Ramos (cell line): Measurements from ENCODE around the gene SEMA4G.

Experiments
- in situ Hi-C: fragments of 300-500 bp; cut with MboI; formaldehyde crosslinking; loops from one replicate; pipeline ENCODE4 v1.14.3; 2022; ENCODE audit warnings: low sequenced_read_pairs; ENCODE audit not compliant: unreplicated experiment

SEMA4G gene, protein sequence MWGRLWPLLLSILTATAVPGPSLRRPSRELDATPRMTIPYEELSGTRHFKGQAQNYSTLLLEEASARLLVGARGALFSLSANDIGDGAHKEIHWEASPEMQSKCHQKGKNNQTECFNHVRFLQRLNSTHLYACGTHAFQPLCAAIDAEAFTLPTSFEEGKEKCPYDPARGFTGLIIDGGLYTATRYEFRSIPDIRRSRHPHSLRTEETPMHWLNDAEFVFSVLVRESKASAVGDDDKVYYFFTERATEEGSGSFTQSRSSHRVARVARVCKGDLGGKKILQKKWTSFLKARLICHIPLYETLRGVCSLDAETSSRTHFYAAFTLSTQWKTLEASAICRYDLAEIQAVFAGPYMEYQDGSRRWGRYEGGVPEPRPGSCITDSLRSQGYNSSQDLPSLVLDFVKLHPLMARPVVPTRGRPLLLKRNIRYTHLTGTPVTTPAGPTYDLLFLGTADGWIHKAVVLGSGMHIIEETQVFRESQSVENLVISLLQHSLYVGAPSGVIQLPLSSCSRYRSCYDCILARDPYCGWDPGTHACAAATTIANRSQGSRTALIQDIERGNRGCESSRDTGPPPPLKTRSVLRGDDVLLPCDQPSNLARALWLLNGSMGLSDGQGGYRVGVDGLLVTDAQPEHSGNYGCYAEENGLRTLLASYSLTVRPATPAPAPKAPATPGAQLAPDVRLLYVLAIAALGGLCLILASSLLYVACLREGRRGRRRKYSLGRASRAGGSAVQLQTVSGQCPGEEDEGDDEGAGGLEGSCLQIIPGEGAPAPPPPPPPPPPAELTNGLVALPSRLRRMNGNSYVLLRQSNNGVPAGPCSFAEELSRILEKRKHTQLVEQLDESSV

DNA sequence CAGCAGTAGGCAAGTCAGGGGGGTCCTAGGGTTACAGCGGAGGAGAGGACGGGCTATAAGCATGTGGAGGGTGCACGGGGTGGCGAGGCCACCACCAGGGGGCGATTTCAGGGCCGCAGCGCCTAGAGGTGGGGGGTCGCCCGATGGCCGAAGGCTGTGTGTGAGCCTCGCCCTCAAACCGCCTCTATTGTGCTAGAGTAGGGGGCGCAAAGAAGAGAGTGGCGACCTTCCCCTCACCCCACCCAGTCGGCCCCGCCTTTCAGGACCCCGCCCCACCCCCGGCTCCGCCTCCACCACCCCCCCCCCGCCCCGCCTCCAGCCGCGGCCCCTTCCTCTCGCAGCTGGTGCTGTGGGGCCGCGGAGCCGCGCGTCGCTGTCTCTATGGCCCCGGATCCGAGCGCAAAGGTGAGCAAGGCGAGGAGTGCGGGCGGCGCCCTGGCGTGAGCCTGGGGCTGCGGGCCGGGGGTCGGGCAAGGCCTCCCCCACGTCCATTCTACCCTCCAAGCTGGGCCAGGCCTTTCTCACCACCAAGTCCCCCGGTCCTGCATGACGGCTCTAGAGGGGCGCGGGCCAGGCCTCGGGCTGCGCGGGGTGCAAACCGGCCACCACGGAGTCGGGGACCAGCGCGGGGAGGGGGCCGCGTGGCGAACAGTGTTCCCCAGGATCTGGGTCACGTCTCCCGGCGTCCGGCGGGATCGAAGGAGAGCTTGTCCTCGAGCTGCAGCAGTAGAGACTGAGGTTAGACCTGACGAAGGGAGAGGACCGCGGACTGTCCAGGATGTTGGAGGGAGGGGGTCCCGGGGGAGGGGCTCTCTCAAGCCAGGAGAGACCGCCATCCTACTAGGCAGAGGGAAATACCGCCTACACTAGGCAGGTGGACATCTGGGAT is at the start of gene SEMA4G:
SEMA4G (plus strand) TSS at position 318 of the 889 bp plus-strand sequence. CDS start 3,409 bp downstream, outside the sequence.
- in situ Hi-C loops: no loop called here

DNA sequence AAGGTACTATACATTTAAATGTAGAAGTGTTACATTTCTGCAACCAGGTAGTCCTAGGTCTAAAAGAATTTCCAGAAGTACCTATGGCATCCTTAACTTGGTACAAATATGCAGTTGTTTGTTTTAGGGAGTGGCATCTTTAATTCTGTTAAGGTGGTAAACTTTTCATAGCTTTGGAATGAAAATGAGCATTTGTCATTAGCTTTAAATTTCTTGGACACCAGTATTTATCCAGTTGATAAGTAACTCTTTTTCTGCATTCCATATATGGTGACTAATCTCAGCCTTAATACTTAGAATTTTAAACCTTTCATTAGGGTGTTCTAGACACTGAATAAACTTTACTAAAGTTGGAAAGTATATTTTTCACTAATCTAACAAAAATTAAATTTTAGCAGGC is 45.7 kb upstream of the SEMA4G start:
- in situ Hi-C loops: no loop called here

DNA sequence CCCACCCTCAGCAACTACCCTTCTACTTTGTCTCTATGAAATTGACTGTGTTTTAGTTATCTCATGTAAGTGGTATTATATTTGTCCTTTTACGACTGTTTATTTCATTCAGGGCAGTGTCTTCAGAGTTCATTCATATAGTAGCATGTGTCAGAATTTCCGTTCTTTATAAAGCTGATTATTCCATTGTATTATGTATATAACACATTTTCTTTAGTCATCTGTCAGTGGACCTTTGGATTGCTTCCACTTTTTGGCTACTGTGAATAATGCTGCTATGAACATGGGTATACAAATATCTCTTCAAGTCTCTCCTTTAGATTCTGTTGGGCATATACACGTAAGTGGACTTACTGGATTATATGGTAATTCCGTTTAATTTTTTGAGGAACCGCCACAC is 42.0 kb upstream of the SEMA4G start:
- in situ Hi-C loops: no loop called here

DNA sequence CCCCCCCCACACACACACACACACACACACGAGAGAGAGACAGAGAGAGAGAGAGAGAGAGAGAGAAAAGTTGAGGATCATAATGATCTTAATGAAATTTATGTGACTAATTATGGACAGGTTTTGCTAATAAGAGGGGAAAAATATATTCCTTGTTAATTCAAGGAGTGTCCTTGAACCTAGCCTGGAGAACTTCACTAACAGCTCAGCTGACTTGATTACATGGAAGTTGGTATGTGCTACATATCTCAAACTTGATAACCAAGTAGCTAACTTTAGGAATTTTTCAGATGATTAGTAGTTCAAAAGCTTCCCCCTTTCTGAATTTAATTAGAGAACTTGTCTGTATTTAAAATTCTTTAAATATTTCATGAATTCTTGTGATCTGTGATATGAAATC is 41.3 kb upstream of the SEMA4G start:
- in situ Hi-C loops: no loop called here

DNA sequence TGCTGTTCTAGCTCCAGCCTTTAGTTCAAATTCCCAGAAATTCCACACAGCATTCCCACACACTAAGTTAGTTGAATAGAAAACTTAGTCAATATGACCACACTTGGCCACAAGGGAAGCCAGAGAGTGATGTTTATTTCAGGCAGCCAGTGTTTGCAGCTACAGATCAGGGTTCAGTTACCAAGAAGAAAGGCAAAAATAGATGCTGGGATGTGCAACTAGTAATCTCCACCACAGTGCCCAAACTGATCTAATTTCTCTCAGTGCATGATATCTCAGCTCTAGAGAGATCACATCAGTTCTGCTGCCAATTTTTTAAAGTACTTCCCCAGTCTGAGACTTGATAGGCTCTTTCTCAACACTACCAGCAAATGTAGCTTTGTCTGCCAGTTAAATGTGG is 38.9 kb upstream of the SEMA4G start:
- in situ Hi-C loops: no loop called here

DNA sequence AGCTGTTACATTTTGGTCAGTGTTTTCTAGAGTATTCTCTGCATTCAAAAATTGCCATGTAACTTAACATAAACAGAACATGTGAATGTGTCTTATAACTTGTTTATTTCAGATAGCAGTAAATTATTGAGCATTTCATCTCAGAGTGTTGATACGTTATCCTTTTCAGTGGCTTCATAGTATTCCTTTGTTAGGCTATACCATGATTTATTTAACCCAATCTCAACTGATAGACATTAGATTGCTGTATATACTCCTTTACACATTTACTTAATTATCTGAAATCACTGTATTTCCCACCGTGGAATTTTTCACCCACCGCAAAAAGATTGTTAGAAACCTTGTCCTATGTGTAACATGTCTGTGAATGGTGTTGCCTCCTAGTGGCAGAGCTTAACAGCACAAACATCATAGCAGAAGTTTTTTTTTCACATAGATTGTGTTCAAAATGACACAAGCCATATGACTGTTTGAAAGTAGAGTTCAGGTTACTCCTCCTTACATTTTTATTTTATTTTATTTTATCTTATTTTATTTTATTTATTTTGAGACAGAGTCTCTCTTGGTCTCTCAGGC is 35.1 kb upstream of the SEMA4G start:
- in situ Hi-C loops: no loop called here

DNA sequence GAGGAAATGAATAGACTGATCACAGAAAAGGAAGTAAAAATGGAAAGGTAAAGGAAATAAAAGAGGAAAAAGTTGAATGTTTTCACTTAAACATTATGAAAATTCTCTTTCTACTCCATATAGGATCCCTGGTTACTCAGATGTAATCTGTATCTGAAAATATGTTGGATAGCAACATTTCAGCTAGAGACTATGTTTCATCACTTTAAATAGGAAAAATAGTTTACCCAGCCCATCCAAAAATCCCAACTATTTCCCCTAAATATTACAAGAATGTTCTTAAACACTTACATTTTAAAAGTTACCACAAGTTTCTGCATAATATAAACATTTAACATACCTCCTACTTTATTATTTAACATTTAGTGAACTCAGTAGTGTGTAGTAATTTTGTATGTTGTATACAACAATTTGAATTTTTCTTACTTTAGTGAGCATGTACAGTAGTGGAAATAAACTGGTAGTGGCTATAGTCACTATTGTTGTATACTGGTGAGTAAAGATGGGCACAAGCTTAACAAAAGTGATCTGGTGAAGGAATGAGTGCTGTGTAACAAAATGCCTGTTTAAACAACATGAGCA is 29.4 kb upstream of the SEMA4G start:
- in situ Hi-C loops: no loop called here

DNA sequence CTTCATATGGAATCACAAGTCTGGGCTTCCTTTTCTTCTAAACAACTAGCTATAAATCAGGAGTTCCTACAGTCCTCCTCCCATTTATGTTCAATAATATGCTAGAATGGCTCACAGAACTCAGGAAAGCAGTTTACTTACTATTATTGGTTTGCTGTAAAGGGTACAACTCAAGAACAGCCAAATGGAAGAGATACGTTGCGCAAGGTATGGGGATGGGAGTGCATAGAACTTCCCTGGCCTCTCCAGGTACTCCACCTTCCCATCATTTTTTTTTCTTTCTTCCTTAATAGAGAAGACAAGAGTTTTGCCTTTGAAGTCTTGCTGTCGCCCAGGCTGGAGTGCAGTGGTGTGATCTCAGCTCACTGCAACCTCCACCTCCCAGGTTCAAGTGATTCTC is 27.1 kb upstream of the SEMA4G start:
- in situ Hi-C loops: no loop called here

DNA sequence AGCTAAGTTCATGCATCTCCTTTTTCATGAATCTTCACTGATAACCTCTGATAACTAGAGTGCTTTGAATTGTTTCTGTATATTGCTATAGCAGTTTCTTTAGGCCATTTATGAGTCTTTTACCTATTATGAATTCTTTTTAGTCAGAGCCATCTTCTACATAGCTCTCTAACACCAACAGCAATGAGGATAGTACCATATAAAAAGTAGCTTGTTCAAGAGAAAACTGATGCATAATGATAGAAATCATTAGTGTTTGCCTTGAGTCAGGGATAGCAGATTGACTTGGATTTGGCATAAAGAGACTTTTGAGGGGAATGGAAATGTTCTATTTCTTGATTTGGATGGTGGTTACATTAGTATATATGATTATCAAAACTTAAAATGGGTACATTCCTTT is 25.8 kb upstream of the SEMA4G start:
- in situ Hi-C loops: no loop called here

DNA sequence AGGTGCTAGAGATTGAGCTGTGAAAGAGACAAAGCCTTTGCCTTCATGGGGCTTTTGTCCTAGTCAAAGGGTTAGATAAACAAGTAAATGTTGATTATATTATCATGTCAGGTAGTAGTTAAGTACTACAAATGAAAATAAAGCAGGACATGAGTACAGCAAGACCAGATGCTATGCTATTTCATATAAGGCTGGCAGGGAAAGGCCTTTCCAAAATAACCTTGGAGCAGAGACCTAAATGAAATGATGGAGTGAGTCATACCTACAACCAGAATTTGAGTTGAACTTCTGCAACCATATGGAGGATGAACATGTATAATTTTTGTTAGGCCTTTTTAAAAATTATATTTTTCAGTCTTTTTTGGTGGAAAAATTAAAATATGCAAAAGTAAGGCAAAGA is 23.6 kb upstream of the SEMA4G start:
- in situ Hi-C loops: no loop called here

DNA sequence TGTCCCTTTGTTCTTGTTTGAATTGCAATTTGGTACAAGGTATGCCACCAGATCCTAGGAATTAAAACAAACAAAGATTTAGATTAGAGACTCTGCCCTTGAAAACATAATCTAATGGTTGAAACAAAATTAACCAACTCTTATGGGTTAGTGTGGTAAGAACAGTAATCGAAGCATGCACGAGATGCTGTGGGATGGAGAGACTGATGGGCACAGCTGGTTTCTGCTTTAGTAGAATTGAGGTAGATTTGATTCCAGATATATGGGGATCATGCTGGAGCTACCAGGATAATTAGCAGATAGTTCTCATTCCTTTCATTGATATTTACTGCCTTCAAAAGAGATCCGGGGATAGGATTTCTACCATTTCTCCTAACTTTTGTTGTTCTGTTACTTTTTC is 20.4 kb upstream of the SEMA4G start:
- in situ Hi-C loops: no loop called here

DNA sequence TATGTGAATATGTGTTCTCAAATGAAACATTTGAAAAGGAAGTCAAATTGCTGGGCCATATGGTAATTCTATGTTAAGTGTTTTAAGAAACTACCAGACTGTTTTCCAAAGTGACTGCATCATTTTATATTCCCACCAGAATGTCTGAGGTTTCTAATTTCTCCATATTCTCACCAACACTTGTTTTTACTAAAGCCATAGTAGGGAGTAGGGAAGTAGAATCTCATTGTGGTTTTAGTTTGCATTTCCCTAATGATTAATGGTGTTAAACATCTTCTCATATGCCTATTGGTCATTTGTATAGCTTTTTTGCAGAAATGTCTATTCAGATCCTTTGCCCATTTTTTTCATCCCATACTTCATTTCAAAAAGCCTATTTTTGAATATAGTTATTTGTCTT is 9.1 kb upstream of the SEMA4G start:
- in situ Hi-C loops: no loop called here

DNA sequence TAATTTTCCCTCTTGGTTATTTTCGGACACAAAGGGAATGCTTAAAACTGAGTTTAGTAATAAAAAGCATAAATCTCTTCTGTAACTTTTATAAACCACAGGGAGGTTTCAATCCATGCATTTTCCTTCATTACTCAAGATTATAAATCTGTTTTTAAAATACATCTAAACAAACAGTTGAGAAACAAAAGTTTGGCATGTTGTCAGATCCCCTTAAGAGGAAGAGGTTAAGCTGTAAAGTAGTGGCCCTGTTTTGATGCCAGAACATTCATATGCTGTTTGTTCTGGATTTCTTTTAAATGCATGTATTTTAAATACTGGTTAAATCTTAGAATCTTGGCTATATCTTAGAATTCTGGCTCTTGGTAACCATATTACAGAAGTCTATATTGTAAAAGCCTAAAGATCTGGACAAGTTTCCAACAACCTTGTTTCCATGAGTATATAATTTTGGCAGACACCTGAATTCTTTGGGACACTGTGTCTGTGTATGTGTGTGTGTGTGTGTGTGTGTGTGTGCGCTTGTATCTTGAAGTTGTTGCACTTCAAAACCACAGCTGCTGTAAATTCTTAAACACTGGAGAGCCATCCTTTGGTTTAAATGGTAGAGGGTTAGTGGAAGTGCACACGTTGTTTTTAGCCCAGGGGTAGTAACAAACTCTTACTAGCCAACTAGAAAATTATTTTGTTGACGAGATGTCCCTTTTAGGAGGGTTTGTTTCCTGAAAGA is 6.8 kb upstream of the SEMA4G start:
- in situ Hi-C loops: no loop called here

DNA sequence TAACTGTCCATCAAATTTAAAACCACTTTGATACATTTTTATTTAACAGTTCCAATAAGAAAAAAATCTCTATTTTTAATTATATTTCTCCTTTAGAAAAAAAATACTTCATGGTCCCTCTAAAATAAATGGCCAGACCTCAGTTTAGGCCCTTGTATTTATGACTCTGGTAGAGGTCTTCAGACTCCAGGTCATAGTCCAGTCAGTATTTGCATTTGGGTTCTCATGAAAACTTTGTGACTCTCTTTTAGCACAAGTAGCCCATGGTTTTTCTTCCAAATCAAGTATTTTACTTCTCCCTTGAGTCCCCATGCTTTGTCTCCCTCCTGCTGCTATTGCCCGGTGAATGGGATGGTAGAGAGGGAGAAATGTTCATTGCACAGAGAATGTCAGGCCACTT is 5.5 kb upstream of the SEMA4G start:
- in situ Hi-C loops: no loop called here

DNA sequence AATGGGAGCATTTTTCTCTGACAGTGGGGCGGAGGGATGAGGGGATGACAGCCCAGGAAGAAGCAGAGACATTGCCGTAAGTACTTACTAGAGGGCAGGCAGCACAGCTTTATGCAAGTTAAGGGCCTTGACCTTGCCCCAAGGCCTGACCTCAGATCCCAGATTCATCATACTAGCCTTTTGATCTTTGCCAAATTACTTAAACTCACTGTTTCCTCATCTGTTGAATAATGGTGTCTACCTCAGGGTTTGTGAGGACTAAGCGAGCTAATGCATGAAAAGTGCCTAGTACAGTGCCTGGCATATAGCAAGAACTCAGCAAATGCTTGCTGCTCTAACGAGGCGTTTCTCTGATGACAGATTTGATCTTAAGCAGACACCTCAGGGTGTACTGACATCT is 3.5 kb upstream of the SEMA4G start:
- in situ Hi-C loops: no loop called here

DNA sequence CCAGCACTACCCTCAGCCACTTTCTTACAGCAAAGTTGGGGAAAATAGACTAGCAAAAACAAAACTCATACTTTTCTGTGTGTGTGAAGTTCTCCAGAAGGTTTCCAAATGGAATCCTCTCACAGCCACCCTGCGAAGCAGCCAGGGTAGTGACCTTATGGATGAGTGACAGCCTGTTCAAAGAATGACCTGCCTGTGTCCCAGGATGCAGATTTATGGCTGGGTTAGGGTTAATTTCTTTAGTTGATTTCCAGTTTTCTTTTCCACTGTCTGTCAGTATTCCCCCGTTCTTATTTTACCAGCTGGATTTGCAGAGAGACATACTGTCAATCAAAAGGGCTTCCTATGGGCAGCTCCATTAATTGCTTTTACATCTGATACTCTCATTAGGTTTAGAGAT is 2.4 kb upstream of the SEMA4G start:
- in situ Hi-C loops: no loop called here

DNA sequence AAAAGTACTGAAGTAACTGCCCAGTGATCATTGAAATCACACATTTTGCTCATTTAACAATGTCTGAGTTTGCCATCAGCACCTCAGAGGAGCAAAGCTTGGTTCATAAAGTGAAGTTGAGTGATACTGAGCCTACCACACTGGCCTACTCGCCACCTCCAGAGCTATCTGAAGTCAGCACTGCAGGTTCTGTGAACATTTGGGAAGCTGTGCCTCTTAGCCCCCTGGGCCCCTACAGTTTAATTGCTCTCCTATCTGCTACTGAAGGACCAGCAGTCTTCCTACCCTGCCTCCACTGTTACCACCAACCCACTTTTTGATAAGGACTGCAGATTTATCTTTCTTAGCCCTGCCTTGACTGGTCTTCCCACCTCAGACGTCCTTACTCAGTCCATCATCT is 2.0 kb upstream of the SEMA4G start:
- in situ Hi-C loops: no loop called here

DNA sequence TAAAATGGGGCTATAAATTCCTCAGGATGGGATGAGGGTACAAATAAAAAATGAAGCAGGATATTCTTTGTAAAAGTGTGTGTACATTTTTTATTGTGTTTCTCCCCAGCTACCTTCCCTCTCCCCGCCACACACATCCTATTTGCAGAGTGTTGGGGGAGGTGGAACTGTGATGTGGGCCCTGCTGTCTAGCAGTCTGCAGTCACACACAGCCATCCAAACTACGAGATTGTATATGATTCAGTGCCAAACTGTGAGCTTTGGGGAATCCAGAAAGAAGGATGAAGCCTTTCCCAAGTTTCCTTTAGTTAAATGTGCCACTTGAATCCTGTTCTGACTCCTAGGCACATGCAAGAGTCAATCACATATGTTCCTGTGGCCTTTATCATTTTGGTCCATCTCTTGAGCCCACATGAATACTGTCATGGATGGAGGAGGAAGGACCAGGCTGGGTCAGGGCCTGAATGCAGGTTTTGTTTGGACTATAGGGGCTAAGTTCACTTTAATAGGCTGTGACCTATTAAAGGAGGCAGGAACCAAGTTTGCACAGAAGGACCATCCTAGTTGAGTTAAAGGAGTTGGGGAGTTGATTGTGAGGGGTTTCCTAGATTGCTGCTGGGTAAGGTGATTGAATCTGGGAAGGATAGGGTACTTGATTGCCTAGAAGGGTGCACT is 1.1 kb upstream of the SEMA4G start:
- in situ Hi-C loops: no loop called here

DNA sequence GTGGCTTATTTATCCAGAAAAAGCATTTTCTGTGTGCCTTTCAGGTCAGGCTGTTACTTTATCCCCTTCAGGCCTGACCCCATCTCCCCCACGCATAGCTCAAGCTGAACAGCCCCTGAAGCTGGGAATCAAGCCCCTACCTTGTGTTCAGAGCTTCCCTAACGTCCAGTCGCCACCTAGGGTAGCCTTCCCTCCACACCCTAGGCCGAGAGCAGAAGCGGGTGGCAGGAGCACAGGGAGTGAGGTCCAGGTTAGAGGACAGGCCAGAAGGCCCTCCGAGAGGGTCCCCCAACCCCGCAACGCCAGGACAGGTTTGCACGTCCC is 479 bp upstream of the SEMA4G start:
- in situ Hi-C loops: no loop called here
